HepG2 (cell line): ENCODE data around the gene SEPHS2. TPM values are rescaled to one million over a fixed set of nuclear protein-coding genes. Genes with fewer than 3 reads are reported as not detected.

Experiments used
- CREM ChIP-seq, 2 experiments: sonication (generic) in 1 of 2; formaldehyde crosslinking in 1 of 2; IDR thresholded peaks; 2 replicates each; pipeline versions ENCODE4 v1.4.0 to v1.6.1; 2016 to 2020; ENCODE audit warnings: antibody characterized with exemption in 1 of 2, mild to moderate bottlenecking in 1 of 2, missing genetic modification reagents in 1 of 2
- DMAP1 ChIP-seq: IDR thresholded peaks from 2 replicates; pipeline ENCODE4 v1.6.1; 2016
- DNMT3B ChIP-seq: conservative IDR thresholded peaks from 2 replicates; pipeline ENCODE4 v1.6.1; 2016; ENCODE audit warnings: missing biosample characterization, control low read depth
- DR1 ChIP-seq: sonication (generic); formaldehyde crosslinking; IDR thresholded peaks from 2 replicates; pipeline ENCODE4 v1.8.0; 2021; ENCODE audit warnings: mild to moderate bottlenecking, missing genetic modification reagents, inconsistent platforms
- KAT8 ChIP-seq: IDR thresholded peaks from 2 replicates; pipeline ENCODE4 v1.6.1; 2016; ENCODE audit warnings: missing genetic modification reagents, missing compliant biosample characterization
- KLF11 ChIP-seq: IDR thresholded peaks from 2 replicates; pipeline ENCODE4 v1.6.1; 2016; ENCODE audit warnings: missing compliant biosample characterization
- MATR3 ChIP-seq: sonication (generic); formaldehyde crosslinking; IDR thresholded peaks from 2 replicates; pipeline ENCODE4 v1.4.0; 2020; ENCODE audit warnings: missing genetic modification reagents
- MTF2 ChIP-seq: sonication (generic); formaldehyde crosslinking; IDR thresholded peaks from 2 replicates; pipeline ENCODE4 v1.5.0; 2020; ENCODE audit warnings: missing genetic modification reagents, borderline replicate concordance
- NBN ChIP-seq: fragments of 450-650 bp; conservative IDR thresholded peaks from 2 replicates; pipeline ENCODE4 v1.6.1; 2017
- NR2C2 ChIP-seq: sonication (generic); formaldehyde crosslinking; IDR thresholded peaks from 2 replicates; pipeline ENCODE4 v1.4.0; 2020; ENCODE audit warnings: missing genetic modification reagents, mild to moderate bottlenecking, moderate library complexity, borderline replicate concordance
- PHF21A ChIP-seq: sonication (generic); formaldehyde crosslinking; IDR thresholded peaks from 2 replicates; pipeline ENCODE4 v1.5.0; 2020; ENCODE audit warnings: mild to moderate bottlenecking, missing genetic modification reagents
- RCOR2 ChIP-seq: IDR thresholded peaks from 2 replicates; pipeline ENCODE4 v1.6.1; 2016; ENCODE audit warnings: missing biosample characterization, missing genetic modification reagents
- SAFB2 ChIP-seq: sonication (generic); formaldehyde crosslinking; IDR thresholded peaks from 2 replicates; pipeline ENCODE4 v1.5.1; 2020; ENCODE audit warnings: missing genetic modification reagents, low read depth, mild to moderate bottlenecking, borderline replicate concordance
- SRF ChIP-seq: IDR thresholded peaks from 2 replicates; pipeline ENCODE4 v1.6.1; 2011; ENCODE audit warnings: mild to moderate bottlenecking, low read depth, low read length, moderate library complexity
- TGIF2 ChIP-seq: IDR thresholded peaks from 2 replicates; pipeline ENCODE4 v1.6.1; 2016; ENCODE audit warnings: control low read depth, missing compliant biosample characterization
- ZBTB3 ChIP-seq: sonication (generic); formaldehyde crosslinking; IDR thresholded peaks from 2 replicates; pipeline ENCODE4 v1.4.0; 2020; ENCODE audit warnings: low read depth, mild to moderate bottlenecking, moderate library complexity, missing genetic modification reagents, borderline replicate concordance
- ZBTB42 ChIP-seq: sonication (generic); formaldehyde crosslinking; IDR thresholded peaks from 2 replicates; pipeline ENCODE4 v1.5.0; 2020; ENCODE audit warnings: mild to moderate bottlenecking, missing genetic modification reagents
- ZNF567 ChIP-seq: sonication (generic); formaldehyde crosslinking; IDR thresholded peaks from 2 replicates; pipeline ENCODE4 v1.8.1; 2023; ENCODE audit warnings: mild to moderate bottlenecking, missing genetic modification reagents, borderline replicate concordance
- ZNF720 ChIP-seq: sonication (generic); formaldehyde crosslinking; IDR thresholded peaks from 2 replicates; pipeline ENCODE4 v1.4.0; 2020; ENCODE audit warnings: missing genetic modification reagents
- polyA plus RNA-seq, 8 experiments: library from polyadenylated mRNA; depleted of rRNA in 3 of 8; stranded (reverse) in 7 of 8; unstranded in 1 of 8; fragments of >200 nt; fragmentation: Illumina TruSeq in 4 of 8; extraction: Trizol in 4 of 8; gene quantifications; 2 replicates each; pipeline versions ENCODE4 v1.2.1 to v1.2.3, GENCODE V29; 2011 to 2016; ENCODE audit warnings: low read depth in 4 of 8, missing spikeins in 1 of 8, mixed read lengths in 1 of 8; ENCODE audit not compliant: insufficient read depth in 1 of 8
- total RNA-seq, 5 experiments: library from RNA; depleted of rRNA; stranded (reverse); fragments of >200 nt; fragmentation: Illumina TruSeq; extraction: Trizol; gene quantifications; 2 replicates each; pipeline ENCODE4 v1.2.3, GENCODE V29; 2016; ENCODE audit warnings: low read depth in 1 of 5
- TF ChIP-seq, protein P1 (sequence below): sonication (generic); formaldehyde crosslinking; conservative IDR thresholded peaks from 2 replicates; pipeline ENCODE4 v1.8.0; 2022; ENCODE audit warnings: low read depth, missing genetic modification reagents
- TF ChIP-seq, protein P2 (sequence below): sonication (generic); formaldehyde crosslinking; IDR thresholded peaks from 2 replicates; pipeline ENCODE4 v1.5.0; 2020; ENCODE audit warnings: missing genetic modification reagents
- TF ChIP-seq, protein P3 (sequence below): IDR thresholded peaks from 2 replicates; pipeline ENCODE4 v1.6.1; 2016
- TF ChIP-seq, protein P4 (sequence below): IDR thresholded peaks from 2 replicates; pipeline ENCODE4 v1.6.1; 2012; ENCODE audit warnings: inconsistent platforms
- TF ChIP-seq, protein P5 (sequence below): sonication (generic); formaldehyde crosslinking; conservative IDR thresholded peaks from 2 replicates; pipeline ENCODE4 v1.5.0; 2020; ENCODE audit warnings: missing genetic modification reagents

The SEPHS2 gene
- total and polyA plus RNA-seq, 2 of the 13 experiments (the other 11 are each of a cell fraction or from before 2014, with no cell fraction given) = 20.7 to 127 TPM

DNA sequence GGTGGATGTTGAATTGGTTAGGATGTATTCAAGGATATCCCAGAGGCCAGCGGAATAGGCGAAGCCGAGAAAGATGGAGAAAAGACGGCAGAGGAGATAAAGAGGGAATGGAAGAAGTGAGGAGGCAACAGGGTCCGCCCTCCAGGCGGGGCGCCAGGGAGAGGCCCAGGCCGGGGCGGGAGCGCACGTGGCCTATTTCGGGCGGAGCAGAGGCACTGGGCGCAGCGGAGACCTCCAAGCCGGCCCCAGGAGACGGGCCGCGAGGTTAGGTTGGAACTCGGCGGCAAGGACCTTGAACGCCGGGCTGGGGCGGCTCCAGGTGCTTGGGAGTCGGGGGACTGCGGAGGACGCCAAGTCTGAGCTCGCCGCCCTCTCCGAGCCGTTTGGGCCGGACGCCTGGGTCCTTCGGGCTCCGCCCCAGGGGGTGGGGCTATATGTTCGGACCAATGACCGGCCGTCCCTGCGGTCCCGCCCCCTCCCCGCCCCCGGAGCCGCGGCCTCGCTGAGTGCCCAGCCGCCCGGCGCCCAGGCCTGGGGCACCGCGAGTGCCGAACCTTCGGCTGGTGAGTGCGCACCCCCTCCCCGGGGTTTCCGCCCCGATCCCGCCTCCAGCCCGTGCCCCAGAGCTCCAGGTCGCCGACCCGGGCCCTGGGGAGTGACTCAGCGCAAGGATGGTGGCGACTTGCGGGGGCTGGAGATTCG, 38.4 kb downstream of the SEPHS2 start, which contains the start of gene ZNF771 (continued):
- TF ChIP-seq DNMT3B (CRISPR knock-in tag) (no peak), TGIF2 (peak; percentile 17; the same call in 1 of the 2 replicates), ZBTB42 (CRISPR knock-in tag) (no peak; the same call in 1 of the 2 replicates), ZBTB3 (no peak), RCOR2 (no peak; the same call in 1 of the 2 replicates), ZNF720 (no peak), ZNF567 (no peak; the same call in 1 of the 2 replicates), KLF11 (peak; percentile 97; the same call in 1 of the 2 replicates), SAFB2 (no peak; the same call in 1 of the 2 replicates), SRF (no peak), NR2C2 (CRISPR knock-in tag) (peak; percentile 56; the same call in 1 of the 2 replicates), CREM (IDR thresholded peaks at IDR 0.05) (no peak), CREM (CRISPR knock-in tag; IDR thresholded peaks at IDR 0.05) (no peak), DMAP1 (CRISPR knock-in tag) (peak; percentile 99), MTF2 (CRISPR knock-in tag) (peak; percentile 91), KAT8 (peak; percentile 77), MATR3 (CRISPR knock-in tag) (no peak), DR1 (no peak; the same call in 1 of the 2 replicates), PHF21A (CRISPR knock-in tag) (peak; percentile 61), NBN (no peak)
- TF ChIP-seq, protein P1, sequence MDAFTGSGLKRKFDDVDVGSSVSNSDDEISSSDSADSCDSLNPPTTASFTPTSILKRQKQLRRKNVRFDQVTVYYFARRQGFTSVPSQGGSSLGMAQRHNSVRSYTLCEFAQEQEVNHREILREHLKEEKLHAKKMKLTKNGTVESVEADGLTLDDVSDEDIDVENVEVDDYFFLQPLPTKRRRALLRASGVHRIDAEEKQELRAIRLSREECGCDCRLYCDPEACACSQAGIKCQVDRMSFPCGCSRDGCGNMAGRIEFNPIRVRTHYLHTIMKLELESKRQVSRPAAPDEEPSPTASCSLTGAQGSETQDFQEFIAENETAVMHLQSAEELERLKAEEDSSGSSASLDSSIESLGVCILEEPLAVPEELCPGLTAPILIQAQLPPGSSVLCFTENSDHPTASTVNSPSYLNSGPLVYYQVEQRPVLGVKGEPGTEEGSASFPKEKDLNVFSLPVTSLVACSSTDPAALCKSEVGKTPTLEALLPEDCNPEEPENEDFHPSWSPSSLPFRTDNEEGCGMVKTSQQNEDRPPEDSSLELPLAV (CRISPR knock-in tag) = no peak
- TF ChIP-seq, protein P2, sequence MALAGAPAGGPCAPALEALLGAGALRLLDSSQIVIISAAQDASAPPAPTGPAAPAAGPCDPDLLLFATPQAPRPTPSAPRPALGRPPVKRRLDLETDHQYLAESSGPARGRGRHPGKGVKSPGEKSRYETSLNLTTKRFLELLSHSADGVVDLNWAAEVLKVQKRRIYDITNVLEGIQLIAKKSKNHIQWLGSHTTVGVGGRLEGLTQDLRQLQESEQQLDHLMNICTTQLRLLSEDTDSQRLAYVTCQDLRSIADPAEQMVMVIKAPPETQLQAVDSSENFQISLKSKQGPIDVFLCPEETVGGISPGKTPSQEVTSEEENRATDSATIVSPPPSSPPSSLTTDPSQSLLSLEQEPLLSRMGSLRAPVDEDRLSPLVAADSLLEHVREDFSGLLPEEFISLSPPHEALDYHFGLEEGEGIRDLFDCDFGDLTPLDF (CRISPR knock-in tag) = peak; percentile 56; the same call in 1 of the 2 replicates
- TF ChIP-seq, protein P3, sequence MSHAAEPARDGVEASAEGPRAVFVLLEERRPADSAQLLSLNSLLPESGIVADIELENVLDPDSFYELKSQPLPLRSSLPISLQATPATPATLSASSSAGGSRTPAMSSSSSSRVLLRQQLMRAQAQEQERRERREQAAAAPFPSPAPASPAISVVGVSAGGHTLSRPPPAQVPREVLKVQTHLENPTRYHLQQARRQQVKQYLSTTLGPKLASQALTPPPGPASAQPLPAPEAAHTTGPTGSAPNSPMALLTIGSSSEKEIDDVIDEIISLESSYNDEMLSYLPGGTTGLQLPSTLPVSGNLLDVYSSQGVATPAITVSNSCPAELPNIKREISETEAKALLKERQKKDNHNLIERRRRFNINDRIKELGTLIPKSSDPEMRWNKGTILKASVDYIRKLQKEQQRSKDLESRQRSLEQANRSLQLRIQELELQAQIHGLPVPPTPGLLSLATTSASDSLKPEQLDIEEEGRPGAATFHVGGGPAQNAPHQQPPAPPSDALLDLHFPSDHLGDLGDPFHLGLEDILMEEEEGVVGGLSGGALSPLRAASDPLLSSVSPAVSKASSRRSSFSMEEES (CRISPR knock-in tag) = peak; percentile 69
- TF ChIP-seq, protein P4, sequence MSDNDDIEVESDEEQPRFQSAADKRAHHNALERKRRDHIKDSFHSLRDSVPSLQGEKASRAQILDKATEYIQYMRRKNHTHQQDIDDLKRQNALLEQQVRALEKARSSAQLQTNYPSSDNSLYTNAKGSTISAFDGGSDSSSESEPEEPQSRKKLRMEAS = peak; percentile 97
- TF ChIP-seq, protein P5, sequence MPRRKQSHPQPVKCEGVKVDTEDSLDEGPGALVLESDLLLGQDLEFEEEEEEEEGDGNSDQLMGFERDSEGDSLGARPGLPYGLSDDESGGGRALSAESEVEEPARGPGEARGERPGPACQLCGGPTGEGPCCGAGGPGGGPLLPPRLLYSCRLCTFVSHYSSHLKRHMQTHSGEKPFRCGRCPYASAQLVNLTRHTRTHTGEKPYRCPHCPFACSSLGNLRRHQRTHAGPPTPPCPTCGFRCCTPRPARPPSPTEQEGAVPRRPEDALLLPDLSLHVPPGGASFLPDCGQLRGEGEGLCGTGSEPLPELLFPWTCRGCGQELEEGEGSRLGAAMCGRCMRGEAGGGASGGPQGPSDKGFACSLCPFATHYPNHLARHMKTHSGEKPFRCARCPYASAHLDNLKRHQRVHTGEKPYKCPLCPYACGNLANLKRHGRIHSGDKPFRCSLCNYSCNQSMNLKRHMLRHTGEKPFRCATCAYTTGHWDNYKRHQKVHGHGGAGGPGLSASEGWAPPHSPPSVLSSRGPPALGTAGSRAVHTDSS (CRISPR knock-in tag) = no peak
